HG02943 (cell line): Measurements from ENCODE around the gene GPR142.

Source experiments
- ATAC-seq: cut with Tn5 transposase; IDR thresholded peaks from one replicate; pipeline ENCODE4 v1.9.1; 2021; ENCODE audit warnings: mild to moderate bottlenecking, low read depth, moderate library complexity; ENCODE audit not compliant: unreplicated experiment

The GPR142 gene

DNA sequence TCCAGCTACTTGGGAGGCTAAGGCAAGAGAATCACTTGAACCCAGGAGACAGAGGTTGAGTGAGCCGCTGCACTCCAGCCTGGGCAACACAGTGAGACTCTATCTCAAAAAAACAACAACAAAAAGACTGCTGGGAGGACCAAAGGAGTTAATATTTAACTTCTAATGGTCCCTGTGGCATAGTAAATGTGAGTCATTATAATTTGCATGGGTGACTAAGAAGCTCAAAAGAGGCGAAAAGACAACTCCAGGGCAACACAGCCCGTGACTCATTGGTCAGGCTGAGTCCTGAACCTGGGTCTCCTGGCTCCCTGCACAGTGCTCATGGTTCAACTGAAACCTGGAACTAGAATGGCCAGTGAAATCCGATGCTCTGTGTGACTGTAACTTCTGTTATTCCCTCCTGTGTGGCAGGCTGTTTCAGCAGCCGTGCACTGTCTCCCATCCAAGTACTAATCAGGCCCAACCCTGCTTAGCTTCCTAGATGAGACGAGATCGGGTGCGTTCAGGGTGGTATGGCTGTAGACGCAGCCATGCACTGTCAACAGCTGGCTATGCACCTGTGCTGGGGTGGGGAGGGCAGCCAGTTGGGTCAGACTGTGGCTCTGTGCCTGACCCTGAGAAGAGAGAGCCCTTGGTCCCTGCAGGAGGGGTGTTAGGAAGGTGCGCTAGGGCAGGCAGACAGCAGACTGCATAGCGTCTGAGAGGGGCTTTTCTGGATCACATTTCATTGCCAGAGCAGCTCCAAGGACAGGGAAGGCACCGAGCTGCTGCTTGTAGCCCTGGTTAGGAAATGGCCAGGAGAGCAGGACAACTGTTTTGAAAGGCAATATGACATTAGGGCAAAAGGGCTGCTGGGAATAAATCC is 50.1 kb downstream of the GPR142 start:
- no peak for ATAC-seq

DNA sequence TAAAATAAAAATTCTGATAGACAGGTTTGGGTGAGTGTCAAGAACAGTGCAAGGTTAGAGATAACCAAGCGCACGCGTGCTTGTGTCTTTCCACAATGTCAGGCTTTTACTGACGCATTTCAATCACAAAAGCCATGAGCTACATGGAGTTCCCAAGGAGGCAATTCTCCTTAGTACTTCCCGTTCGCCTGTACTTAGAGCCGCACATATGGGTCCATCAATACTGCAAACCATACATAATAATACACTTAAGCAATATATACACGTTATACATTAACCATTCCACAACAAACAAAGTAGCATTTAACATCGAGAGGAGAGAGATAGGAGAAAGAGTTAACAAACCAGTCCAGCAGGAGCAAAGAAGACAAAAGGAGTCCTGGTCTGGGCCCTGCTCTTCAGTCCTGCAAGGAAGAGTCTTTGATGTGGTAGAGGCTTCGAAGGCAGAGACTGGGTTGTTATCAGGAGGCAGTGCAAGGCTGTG is 52.7 kb downstream of the GPR142 start:
- no peak for ATAC-seq
